Measurements from ENCODE around the gene GLP1R.
A peak's percentile ranks its signal among the peaks of the same experiment; 100 is the strongest.

The GLP1R gene

DNA sequence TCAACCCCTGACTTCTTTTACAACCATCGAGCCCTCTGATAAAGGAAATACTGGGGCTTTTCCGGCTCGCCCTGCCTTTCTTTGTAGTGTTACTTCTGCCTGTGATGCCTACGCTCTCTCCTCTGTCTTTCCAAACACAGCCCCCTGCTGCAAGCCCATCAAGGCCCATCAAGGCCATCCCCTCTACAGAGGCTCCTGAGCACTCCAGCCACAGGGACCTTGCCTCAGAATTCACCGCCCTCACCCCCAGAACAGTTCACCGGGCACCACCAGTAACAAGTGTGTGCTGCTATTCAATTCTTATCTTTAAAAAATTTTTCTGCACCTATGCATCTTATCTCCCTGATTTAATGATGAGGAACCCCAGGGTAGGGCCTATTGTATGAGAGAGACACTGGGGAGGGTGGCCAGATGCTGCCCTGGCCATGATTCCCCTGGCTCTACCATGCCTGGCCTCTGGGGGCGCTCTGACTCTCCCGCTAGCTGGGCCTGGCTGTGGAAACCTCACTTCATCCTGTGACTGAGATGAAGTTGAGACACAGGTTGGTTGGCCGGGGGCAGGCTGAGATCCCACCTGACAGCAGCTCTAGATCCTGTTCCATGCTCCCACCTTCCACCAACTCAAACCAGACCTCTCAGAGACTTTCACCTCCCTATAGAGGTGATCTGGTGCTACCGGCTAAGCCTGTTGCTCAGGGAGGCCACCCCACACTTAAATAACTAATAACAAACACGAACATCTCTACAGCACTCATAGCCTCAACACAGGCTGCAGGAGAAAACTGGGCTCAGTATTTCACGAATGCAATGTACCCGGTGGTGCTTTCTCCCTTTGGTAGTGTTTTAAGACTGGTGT lies 19.2 kb upstream of the GLP1R start:
- no peak for FAIRE-seq
- DNase-seq (ENCODE audit: insufficient read length, low spot score) = peak; percentile 50
- TF ChIP-seq POLR2A (IDR thresholded peaks at IDR 0.05; ENCODE audit: low read depth, low read length) = no peak

GRCh38 chr6:39035681-39036080 lies 12.9 kb upstream of the GLP1R start:
- no peak for TF ChIP-seq POLR2A (IDR thresholded peaks at IDR 0.05; ENCODE audit: low read depth, low read length)
- DNase-seq (ENCODE audit: insufficient read length, low spot score) (no peak), FAIRE-seq (no peak)

GRCh38 chr6:39037082-39037508 lies 11.5 kb upstream of the GLP1R start:
- no peak for FAIRE-seq
- TF ChIP-seq POLR2A (IDR thresholded peaks at IDR 0.05; ENCODE audit: low read depth, low read length) = no peak
- no peak for DNase-seq (ENCODE audit: insufficient read length, low spot score)

- FAIRE-seq (no peak), DNase-seq (ENCODE audit: insufficient read length, low spot score) (no peak)
- TF ChIP-seq POLR2A (IDR thresholded peaks at IDR 0.05; ENCODE audit: low read depth, low read length) = no peak
Observed at GRCh38 chr6:39037707-39038106, 10.9 kb upstream of the GLP1R start.

GRCh38 chr6:39040080-39040673 lies 8.4 kb upstream of the GLP1R start:
- no peak for DNase-seq (ENCODE audit: insufficient read length, low spot score)
- TF ChIP-seq POLR2A (IDR thresholded peaks at IDR 0.05; ENCODE audit: low read depth, low read length) = no peak
- FAIRE-seq = no peak

DNA sequence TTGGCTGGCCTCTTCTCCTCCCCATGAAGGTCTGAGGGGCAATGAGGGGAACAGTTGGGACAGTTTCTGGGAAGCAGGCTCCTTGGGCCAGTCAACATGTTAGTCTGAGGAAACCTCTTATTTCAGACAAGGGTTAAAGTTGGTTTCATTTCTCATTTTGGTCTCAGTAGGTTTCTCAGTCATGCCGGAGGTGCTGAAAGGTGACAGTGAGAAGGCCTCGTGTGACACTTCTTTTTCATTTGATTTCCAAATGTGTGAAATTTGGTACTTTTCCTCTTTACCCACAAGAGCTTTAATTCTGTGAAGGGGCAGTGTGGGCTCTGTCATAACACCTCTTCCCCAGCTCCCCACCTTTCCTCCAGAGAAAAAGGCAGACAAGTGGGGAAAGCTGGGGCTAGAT lies 7.5 kb upstream of the GLP1R start:
- TF ChIP-seq POLR2A (IDR thresholded peaks at IDR 0.05; ENCODE audit: low read depth, low read length) = no peak
- DNase-seq (ENCODE audit: insufficient read length, low spot score) (no peak), FAIRE-seq (no peak)

DNA sequence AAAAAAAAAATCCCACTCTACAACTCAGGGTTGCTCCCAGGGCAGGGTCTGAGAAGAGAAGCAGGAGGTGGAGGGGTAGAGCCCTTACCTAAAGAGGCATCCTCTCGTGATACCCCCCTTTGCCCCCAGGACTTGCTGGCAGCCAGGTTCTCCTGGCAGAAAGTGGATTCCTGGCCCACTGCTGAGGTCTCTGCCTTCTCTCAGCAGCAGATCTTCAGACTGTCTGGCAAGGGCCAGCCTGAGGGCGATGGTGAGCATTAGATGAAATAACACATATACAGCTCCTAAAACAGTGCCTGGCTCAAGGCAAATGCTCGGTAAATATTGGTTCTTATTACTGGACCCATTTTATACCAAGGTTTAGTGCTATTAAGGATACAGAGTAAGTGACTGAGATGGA lies 4.8 kb upstream of the GLP1R start:
- TF ChIP-seq POLR2A (IDR thresholded peaks at IDR 0.05; ENCODE audit: low read depth, low read length) = no peak
- FAIRE-seq (no peak), DNase-seq (ENCODE audit: insufficient read length, low spot score) (no peak)

- FAIRE-seq (no peak), DNase-seq (ENCODE audit: insufficient read length, low spot score) (no peak)
- TF ChIP-seq POLR2A (IDR thresholded peaks at IDR 0.05; ENCODE audit: low read depth, low read length) = no peak
Observed at GRCh38 chr6:39044181-39044580, 4.4 kb upstream of the GLP1R start.

DNA sequence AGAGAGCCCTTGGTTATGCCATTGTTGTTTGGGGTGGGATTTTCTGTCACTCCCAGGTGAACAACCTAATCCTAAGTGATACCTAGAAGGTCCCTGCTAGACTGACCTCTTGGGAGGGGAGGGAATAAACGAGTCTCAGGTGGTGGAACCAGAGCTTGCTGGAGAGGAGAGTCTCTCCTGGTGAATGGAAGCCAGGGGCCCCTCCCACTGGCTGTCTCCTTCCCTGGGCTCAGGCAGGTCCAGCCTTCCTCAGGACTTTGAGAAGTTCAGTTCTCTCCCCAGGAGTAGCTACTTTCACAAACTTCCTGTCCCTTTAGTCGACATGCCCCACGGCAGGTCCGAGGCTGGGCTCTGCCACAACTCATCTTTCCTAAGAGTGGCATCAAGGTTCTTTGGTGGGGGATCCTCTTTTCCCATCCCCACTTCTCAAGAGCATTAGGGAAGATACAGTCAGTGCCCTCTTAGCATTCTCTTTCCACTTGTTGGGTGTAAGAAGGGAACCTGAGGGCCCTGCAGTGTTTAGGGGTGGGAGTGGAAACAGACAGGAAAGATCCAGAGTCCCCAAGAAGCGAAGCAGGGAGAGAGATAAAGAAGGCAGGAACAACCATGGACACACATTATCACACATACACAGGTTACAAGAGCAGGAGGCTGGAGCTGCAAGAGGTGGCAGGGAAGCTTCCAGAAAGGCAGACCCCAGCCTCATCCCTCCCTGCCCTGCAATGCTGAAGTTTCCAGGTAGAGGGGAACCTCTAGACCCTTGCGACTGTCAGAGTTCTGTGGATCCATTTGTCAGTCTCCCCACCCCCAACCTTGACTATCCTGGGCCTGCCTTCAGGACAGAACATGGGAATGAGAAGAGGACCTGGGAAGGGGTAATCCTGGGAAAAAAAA lies 900 bp upstream of the GLP1R start:
- DNase-seq (ENCODE audit: insufficient read length, low spot score) = no peak
- no peak for FAIRE-seq
- no peak for TF ChIP-seq POLR2A (IDR thresholded peaks at IDR 0.05; ENCODE audit: low read depth, low read length)

- DNase-seq (ENCODE audit: insufficient read length, low spot score) = no peak
- TF ChIP-seq POLR2A (IDR thresholded peaks at IDR 0.05; ENCODE audit: low read depth, low read length) = no peak
- FAIRE-seq = no peak
Observed at GRCh38 chr6:39049575-39050283, 1.1 kb downstream of the GLP1R start.

- TF ChIP-seq POLR2A (IDR thresholded peaks at IDR 0.05; ENCODE audit: low read depth, low read length) = no peak
- no peak for DNase-seq (ENCODE audit: insufficient read length, low spot score)
- FAIRE-seq = no peak
Observed at GRCh38 chr6:39050453-39051112, 2.0 kb downstream of the GLP1R start.

GRCh38 chr6:39051399-39052122 lies 3.0 kb downstream of the GLP1R start:
- no peak for DNase-seq (ENCODE audit: insufficient read length, low spot score)
- no peak for TF ChIP-seq POLR2A (IDR thresholded peaks at IDR 0.05; ENCODE audit: low read depth, low read length)
- no peak for FAIRE-seq

Data from H54 (cell line).